SJSA1 (cell line): ENCODE results near the gene ZNF836. TPM values are rescaled to one million over a fixed set of nuclear protein-coding genes. Genes with fewer than 3 reads are reported as not detected.

Experiments
- DNase-seq, 2 experiments: peaks; one replicate each; pipeline ENCODE4 v3.0.0-alpha.2; 2015 to 2020; ENCODE audit warnings: low spot score in 2 of 2, low read depth in 1 of 2
- H3K27ac ChIP-seq: fragments of 250-450 bp; sonication (Bioruptor Pico); 2 replicates; pipeline ENCODE4 v1.5.1; 2020; ENCODE audit warnings: mild to moderate bottlenecking, moderate library complexity
- H3K27me3 ChIP-seq: fragments of 250-450 bp; sonication (Bioruptor Pico); replicated peaks from 2 replicates; pipeline ENCODE4 v1.5.1; 2020; ENCODE audit warnings: mild to moderate bottlenecking, moderate library complexity
- H3K36me3 ChIP-seq: fragments of 250-450 bp; sonication (Bioruptor Pico); 2 replicates; pipeline ENCODE4 v1.5.1; 2020; ENCODE audit warnings: mild to moderate bottlenecking
- H3K4me1 ChIP-seq: fragments of 250-450 bp; sonication (Bioruptor Pico); replicated peaks from 2 replicates; pipeline ENCODE4 v1.6.1; 2021; ENCODE audit warnings: mild to moderate bottlenecking
- H3K4me3 ChIP-seq: fragments of 250-450 bp; sonication (Bioruptor Pico); 2 replicates; pipeline ENCODE4 v1.5.1; 2020; ENCODE audit warnings: mild to moderate bottlenecking
- H3K9me3 ChIP-seq: fragments of 250-450 bp; sonication (Bioruptor Pico); replicated peaks from 2 replicates; pipeline ENCODE4 v1.5.1; 2020; ENCODE audit warnings: mild to moderate bottlenecking
- total RNA-seq: library from RNA; depleted of rRNA; stranded (reverse); fragments of >200 nt; shearing (Covaris generic); gene quantifications from 2 replicates; pipeline ENCODE4 v1.2.3, GENCODE V29; 2014

The ZNF836 gene
- total RNA-seq, 1 experiment from 2014 or later, result 4.3 TPM

DNA sequence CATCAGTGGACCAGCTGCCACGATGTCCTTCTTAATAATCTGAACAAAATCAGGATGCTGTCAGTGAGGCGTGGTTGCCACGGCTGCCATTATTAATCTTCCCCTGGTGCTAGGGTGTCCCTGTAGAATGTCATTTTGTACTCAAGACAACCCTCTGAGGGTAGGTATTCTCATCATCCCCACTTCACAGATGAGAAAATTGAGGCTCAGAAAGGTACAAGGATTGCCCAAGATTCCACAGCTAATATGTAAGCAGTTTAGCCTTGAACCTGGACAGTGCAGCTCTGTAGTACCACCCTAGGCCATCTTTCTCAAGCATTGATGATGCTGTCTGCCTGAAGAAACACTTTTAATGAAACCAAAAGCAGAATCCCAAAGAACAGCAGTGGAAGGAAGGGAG is 26.5 kb upstream of the ZNF836 start:
- H3K27me3 ChIP-seq, result no peaks in the 10 kb centered on the region
- H3K27ac ChIP-seq, result no peak overlapping the region
- H3K9me3 ChIP-seq, result no peaks in the 10 kb centered on the region; the same call in 1 of the 2 replicates
- peaks cover 6% of the 10 kb centered on the region; the same call in 1 of the 2 replicates for H3K4me1 ChIP-seq
- H3K36me3 ChIP-seq, result peaks cover 88% of the 10 kb centered on the region
- H3K4me3 ChIP-seq, result no peak overlapping the region
- DNase-seq, result no peak

DNA sequence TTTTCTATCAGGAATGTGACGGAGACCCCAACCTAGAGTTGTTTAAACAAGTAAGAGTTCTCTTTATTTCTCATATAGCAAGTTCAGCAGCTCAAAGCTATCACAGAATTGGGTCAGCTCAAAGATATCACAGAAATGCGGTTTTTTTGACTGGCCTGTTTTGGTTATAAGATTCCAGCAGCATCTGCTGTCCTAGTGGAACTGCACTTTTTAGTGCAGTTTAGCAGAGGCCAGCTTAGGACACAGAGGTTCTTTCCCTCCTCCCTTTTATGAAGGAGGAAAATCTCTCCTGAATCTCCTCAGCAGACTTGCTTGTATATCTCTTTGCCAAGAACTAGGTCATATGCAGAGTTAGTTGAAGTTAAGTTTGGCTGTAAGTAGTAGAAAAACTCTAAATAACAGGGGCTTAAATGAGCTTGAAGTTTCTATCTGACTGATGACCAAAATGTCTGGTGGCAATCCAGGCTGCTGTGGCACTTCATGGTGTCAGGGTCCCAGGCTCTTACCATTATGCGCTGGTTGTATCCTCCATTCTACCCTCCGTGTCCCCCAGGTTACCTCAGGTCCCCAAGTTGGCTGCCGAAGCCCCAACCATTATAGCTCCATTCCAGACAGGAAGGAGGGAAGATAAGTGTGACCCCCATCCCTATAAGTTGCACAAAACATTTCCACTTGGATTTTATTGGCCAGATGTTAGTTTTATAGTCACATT is 25.0 kb upstream of the ZNF836 start:
- Histone ChIP-seq H3K27ac (no peak overlapping the region), H3K4me3 (no peak overlapping the region), H3K9me3 (no peaks in the 10 kb centered on the region), H3K27me3 (no peaks in the 10 kb centered on the region), H3K36me3 (peaks cover 86% of the 10 kb centered on the region), H3K4me1 (peaks cover 10% of the 10 kb centered on the region)
- DNase-seq, result no peak

DNA sequence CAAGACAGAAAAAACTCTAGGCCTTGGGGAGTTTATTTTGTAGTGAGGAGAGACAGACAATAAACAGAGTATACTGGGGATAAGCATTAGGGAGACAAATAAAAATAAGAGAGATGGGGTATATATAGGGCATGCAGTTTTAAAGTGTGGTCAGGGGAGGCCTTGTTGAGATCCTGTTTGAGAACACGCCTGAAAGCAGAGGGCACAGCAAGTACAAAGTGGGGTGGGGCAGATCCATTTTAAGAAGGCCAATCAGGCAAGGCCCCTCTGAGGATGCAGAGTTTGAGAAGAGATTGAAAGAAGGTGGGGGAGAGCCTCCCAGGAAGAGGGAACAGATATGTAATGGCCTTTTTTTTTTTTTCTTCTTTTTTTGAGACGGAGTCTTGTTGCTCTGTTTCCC is 20.5 kb upstream of the ZNF836 start:
- no peak for DNase-seq
- Histone ChIP-seq H3K36me3 (peaks cover 63% of the 10 kb centered on the region), H3K4me3 (no peak overlapping the region; the same call in 1 of the 2 replicates), H3K4me1 (peaks cover 15% of the 10 kb centered on the region), H3K9me3 (no peaks in the 10 kb centered on the region), H3K27ac (no peak overlapping the region), H3K27me3 (no peaks in the 10 kb centered on the region)

DNA sequence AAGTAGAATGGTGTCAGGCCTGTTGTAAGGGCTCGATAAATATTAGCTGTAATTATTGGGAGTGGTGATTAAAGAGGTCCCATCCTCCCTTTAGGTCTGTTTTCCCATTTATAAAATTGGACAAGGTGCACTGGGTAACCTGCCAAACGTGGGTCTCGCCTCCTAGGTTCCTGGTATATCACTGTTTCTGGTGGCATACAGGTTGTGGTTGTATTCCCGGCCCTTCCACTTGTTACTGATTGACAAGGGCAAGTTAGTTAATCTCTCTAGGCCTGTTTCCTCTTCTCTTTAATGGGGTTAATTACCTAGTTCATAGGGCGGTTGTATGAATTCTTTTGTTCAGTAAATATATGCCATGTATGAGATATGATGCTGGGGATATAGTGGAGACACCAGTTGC is 20.0 kb upstream of the ZNF836 start:
- DNase-seq, result no peak
- Histone ChIP-seq H3K4me1 (peaks cover 15% of the 10 kb centered on the region), H3K9me3 (no peaks in the 10 kb centered on the region), H3K27me3 (no peaks in the 10 kb centered on the region), H3K27ac (no peak overlapping the region), H3K4me3 (peak overlapping the region; percentile 63), H3K36me3 (peaks cover 57% of the 10 kb centered on the region)

DNA sequence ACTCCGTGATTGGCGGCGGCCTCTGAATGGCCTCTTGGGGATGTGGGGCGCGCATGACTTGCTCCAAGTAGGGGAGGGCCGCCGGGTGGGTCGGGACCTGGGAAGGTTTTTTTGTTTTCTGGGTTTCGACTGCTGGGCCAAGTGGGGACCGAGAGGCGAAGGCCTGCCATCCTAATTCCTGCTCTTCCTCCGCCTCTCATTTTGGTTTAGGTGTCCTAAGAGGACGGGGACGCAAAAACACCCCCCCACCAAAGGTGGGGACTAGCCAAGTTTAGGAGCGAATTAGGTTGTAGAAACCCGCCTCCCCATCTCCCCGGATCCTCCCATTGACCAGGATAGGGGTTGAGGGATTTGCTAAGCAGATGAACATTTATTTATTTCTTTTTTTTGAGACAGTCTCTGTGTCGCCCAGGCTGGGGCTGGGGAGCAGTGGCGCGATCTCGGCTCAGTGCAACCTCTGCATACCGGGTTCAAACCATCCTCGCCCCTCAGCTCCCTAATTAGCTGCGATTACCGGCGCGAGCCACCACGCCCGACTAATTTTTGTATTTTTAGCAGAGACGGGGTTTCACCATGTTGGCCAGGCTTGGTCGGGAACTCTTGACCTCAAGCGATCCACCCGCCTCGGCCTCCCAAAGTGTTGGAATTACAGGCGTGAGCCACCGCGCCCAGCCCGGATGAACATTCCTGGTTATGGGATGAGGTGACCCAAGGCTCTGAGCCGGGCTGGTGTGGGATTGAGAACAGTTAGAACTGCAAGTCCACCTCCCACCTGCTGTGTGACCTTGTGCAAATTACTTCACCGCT is 19.3 kb upstream of the ZNF836 start:
- H3K9me3 ChIP-seq, result no peaks in the 10 kb centered on the region
- peaks cover 50% of the 10 kb centered on the region for H3K36me3 ChIP-seq
- peaks cover 15% of the 10 kb centered on the region for H3K4me1 ChIP-seq
- no peaks in the 10 kb centered on the region for H3K27me3 ChIP-seq
- H3K27ac ChIP-seq, result peak overlapping the region; percentile 93
- DNase-seq, result peak in 1 of 2 experiments; percentile 57
- H3K4me3 ChIP-seq, result peak overlapping the region; percentile 63

DNA sequence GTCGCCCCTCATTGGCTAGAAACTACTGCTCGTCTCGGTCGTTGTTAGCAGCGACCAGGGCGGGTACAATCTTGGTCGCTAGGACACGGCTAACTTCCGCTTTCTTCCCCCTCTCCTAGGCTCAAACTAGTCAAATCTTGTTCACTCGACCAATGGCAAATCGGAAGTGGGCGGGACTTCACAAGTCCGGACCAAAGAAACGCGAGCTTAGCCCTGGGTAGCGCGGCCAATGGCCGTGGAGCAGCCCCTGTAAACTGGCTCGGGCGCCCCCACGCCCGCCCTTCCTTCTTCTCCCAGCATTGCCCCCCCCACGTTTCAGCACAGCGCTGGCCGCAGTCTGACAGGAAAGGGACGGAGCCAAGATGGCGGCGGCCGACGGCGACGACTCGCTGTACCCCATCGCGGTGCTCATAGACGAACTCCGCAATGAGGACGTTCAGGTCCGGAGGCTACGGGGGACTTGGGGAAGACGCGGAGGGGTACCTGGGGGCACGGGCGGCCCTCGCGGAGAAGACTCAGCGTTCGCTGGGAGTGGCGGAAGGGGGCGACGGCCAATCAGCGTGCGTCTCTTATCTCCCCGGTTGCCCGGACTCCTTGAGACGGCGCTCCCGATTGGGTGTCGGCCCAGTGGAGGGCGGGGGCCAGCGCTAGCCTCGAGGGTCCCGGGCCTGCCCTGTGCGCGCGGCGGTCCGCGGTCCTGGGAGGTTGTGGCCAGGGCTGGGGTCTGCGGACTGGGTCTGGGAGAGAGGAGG is 18.5 kb upstream of the ZNF836 start, which contains the start of gene PPP2R1A:
Gene PPP2R1A, plus strand, starts transcription at position 318 of the 752 bp plus-strand sequence. Its CDS starts 45 bp downstream, at position 363.
- Histone ChIP-seq H3K4me1 (peaks cover 15% of the 10 kb centered on the region), H3K27me3 (no peaks in the 10 kb centered on the region), H3K9me3 (no peaks in the 10 kb centered on the region), H3K4me3 (peak within 1 kb of the TSS; percentile 63), H3K27ac (peak within 1 kb of the TSS; percentile 93), H3K36me3 (peaks cover 43% of the 10 kb centered on the region)
- peak; percentile 99 to 100 for DNase-seq

DNA sequence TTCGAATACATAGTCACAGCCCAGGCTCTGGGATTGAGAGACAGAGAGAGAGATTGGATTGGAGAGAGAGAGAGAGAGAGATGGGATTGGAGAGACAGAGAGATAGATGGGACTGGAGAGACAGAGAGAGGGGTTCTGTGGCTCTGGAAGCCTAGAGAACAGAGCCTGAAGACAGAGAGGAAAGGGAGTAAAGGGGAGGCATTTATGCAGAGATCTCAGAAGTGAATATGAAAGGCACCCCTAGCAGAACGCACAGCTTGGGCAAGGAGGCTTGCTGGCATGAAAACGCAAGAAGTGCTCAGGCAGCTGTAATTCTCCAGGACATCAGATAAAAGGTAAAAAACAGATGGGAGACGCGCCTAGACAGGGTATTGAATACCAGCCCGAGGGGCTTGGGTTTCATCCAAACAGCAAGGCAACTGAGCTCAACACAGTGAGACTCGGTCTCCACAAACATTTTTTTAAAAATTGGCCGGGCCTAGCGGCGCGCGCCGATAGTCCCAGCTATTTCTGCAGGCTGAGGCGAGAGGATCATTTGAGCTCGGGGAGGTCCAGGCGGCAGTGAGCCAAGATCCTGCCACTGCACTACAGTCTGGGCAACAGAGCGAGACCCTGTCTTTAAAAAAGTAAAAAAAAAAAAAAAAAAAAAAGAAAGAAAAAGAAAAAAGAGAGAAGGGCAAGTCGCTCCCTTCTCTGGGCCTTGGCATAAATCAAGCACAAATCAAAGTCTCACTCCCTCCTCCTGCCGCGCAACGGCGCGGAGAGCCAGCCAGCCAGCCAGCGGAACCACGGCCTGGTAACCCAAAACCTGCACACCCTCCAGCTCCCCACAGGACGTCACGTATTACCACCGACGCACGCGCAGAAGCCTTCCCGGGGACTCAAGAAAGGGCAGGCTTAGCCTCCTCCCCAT is 17.7 kb upstream of the ZNF836 start:
- Histone ChIP-seq H3K4me3 (peak overlapping the region; percentile 25), H3K4me1 (peaks cover 15% of the 10 kb centered on the region), H3K27ac (0 out of 2 replicates have a peak overlapping the region, but pooled peaks have one; percentile 6), H3K36me3 (peaks cover 34% of the 10 kb centered on the region), H3K9me3 (no peaks in the 10 kb centered on the region), H3K27me3 (no peaks in the 10 kb centered on the region)
- DNase-seq, result no peak

DNA sequence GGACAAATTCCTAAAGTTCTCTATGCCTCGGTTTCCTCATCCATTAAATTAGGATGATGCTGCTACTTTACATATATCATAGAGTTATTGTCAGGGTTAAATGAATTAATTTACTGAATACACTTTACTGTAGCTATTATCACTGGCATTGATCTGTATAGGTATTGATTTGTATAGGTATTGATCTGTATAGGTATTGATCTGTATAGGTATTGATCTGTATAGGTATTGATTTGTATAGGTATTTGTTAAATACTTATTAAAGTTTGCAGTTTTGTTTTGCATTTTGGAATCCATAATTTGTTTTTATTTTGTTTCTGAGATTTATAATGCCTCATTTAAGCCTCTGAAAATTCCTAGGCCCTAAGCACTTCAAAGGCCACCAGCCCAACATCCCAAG is 16.0 kb upstream of the ZNF836 start:
- peaks cover 15% of the 10 kb centered on the region for H3K4me1 ChIP-seq
- no peak for DNase-seq

DNA sequence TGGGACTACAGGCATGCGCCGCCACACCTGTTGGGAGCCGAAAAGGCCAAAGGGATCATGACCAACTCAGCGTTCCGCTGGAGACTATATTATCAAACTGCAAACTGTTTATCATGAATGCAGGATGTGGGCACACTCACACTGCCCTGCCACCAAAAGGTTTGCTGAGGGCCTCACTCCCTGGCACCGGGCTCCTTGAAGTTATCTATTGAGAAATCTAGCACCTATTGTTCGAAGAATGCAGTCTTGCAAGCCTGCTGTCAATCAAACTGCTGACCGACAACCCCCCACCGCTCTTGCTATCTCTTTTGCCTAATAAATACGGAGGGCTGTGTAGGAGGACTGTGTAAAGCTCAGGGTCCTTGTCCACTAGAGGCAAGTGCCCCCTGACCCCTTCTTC is 5.2 kb upstream of the ZNF836 start:
- Histone ChIP-seq H3K36me3 (no peaks in the 10 kb centered on the region), H3K4me3 (no peak overlapping the region), H3K27me3 (no peaks in the 10 kb centered on the region), H3K4me1 (peaks cover 5% of the 10 kb centered on the region), H3K27ac (no peak overlapping the region), H3K9me3 (0 out of 2 replicates have a peak, but pooled peaks cover 8% of the 10 kb centered on the region)
- no peak for DNase-seq

More for the DNA sequence above, 16.0 kb upstream of the ZNF836 start:
- H3K36me3 ChIP-seq, result peaks cover 20% of the 10 kb centered on the region
- no peak overlapping the region for H3K27ac ChIP-seq
- H3K27me3 ChIP-seq, result no peaks in the 10 kb centered on the region
- no peak overlapping the region for H3K4me3 ChIP-seq
- H3K9me3 ChIP-seq, result no peaks in the 10 kb centered on the region

DNA sequence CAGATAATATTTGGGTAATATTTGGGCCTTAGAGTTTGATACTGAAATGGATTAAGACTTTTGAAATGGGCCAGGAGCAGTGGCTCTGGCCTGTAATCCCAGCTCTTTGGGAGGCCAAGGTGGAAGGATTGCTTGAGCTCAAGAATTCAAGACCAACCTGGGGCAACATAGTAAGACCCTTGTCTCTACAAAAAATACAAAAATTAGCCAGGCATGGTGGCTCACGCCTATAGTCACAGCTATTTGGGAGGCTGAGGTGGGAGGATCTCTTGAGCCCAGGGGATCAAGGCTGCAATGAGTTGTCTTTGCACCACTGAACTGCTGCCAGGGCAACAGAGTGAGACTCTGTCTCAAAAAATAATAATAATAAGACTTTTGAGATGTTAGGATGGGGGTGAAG is 926 bp upstream of the ZNF836 start:
- peaks cover 5% of the 10 kb centered on the region for H3K4me1 ChIP-seq
- no peaks in the 10 kb centered on the region for H3K27me3 ChIP-seq
- H3K9me3 ChIP-seq, result 0 out of 2 replicates have a peak, but pooled peaks cover 10% of the 10 kb centered on the region
- H3K4me3 ChIP-seq, result no peak overlapping the region
- H3K36me3 ChIP-seq, result peaks cover 20% of the 10 kb centered on the region
- H3K27ac ChIP-seq, result no peak overlapping the region
- no peak for DNase-seq

DNA sequence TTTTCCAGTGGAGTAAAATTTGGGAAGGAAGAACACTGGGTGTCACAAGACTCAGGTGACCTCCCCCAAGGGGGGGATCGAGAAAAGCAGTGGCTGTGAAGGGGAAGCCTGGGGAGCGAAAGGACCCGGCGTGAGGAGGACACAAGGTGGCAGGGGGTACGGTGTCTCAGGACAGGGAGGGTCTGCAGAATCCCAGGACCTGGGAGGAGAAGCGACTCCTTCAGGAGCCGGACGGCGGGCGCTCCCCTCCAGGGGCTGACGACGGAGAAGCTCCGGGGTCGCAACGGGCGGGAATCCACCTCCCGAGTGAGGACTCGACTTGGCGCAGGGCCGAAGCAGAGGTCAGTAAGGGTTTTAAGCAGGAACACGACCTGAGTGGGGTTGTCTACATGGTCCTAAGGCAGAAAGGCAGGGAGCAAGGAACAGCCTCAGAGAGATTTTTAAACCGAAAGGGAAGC is 529 bp downstream of the ZNF836 start:
- H3K27ac ChIP-seq, result 0 out of 2 replicates have a peak overlapping the region, but pooled peaks have one; percentile 20
- 0 out of 2 replicates have a peak, but pooled peaks cover 8% of the 10 kb centered on the region for H3K9me3 ChIP-seq
- H3K4me3 ChIP-seq, result peak overlapping the region; percentile 56
- DNase-seq, result no peak
- peaks cover 28% of the 10 kb centered on the region for H3K36me3 ChIP-seq
- no peaks in the 10 kb centered on the region for H3K27me3 ChIP-seq
- H3K4me1 ChIP-seq, result peaks cover 5% of the 10 kb centered on the region

DNA sequence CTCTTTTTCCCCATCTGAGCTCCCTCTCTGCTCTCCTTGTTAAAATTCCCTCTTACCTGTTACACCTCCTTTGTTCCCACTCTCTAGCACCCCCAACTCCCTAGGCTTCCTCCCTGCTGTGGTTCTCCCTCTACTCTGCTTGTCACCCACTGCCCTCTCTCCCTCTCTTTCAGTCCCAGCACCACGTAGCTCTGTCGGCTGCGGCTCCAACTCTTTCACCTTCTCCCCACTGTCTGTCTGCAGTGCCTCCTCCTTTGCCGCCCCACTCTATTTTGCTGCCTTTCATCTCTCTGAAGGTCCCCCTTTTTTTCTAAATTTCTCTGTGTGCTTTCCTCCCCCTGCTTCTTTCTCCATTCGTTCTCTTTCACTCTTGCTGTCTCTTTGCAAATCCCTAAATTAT is 1.1 kb downstream of the ZNF836 start:
- no peak overlapping the region for H3K27ac ChIP-seq
- H3K27me3 ChIP-seq, result no peaks in the 10 kb centered on the region
- peak overlapping the region; percentile 56 for H3K4me3 ChIP-seq
- peak in 1 of 2 experiments; percentile 6 for DNase-seq
- H3K36me3 ChIP-seq, result peaks cover 33% of the 10 kb centered on the region
- H3K4me1 ChIP-seq, result peaks cover 5% of the 10 kb centered on the region
- H3K9me3 ChIP-seq, result 0 out of 2 replicates have a peak, but pooled peaks cover 8% of the 10 kb centered on the region
